Embryonic facial prominence (tissue), 1 donor: ENCODE data around the gene ZNF697.
"Not testable (repeated sequence)": the region's sequence is repeated elsewhere in the genome, so short reads cannot be mapped to it uniquely, and the experiment has no call there.

Source experiments
- DNase-seq: peaks from one replicate; pipeline ENCODE4 v3.0.0-alpha.2; 2016; ENCODE audit errors: extremely low spot score

The ZNF697 gene

DNA sequence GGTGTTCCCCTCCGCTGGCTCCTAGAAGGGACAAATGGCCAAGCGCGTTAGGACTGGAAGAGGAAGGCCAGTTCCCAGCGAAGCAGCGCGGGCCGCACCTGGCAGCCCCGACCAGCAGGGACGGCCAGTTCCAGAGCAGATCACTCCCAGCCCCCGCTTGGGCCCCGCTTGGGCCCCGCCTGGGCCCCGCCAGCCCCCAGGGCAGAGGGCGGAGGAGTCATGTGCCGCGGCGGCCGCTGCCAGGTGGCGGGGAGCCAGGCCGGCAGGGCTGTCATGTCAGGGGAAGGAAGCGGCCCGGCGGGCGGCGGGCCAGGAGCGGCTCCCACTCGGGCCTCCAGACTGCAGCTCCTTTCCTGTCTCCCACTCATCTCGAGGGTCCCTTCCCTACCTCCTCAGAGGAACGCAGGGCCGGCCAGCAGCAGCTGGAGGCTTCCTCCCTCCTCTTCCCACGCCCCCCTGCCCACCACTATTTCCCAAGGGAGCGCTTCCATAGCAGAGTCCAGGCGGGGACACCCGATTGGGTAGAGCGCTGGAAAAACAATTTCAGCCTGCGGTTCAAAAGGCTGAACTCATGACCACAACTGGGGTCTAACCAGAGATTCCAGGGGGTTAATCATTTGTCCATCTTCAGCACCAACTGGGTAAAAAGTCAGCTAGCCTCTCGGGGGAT is 16.5 kb downstream of the ZNF697 start:
- DNase-seq: no peak

DNA sequence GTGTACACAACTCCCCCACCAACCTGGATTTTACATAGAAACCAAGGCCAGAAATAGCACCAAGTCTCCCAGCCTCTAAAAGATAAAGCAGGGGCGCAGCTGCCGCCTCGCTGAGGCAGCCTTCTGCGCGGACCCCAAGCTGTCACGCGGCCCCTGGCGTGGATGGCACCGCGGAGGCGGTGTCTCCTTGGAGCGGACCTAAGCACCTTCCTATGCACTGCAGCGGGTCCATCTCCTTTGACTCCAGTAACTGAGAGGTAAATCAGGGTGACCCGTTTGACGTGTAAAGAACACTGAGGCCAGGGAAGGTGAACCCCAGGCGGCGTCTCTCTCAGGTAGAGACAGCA is 17.0 kb downstream of the ZNF697 start:
- no peak for DNase-seq

DNA sequence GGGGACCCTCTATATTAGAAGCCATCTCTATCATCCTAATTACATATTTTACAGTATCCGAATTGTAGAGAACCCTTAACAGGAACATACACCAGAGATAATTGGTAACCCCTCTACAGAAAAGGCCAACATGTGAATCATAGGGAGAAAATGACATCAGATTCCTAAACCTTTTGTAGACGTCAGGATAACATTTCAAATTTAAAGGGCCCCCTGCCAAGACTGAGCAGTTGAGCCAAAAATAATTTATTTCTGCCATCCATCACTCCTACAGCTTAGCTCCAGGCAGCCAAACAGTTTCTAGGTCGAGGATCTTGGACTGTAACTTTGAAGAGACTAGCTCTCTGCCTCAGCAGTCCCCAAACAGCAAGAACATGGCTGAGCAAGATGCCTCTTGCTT is 21.2 kb downstream of the ZNF697 start:
- DNase-seq: no peak

DNA sequence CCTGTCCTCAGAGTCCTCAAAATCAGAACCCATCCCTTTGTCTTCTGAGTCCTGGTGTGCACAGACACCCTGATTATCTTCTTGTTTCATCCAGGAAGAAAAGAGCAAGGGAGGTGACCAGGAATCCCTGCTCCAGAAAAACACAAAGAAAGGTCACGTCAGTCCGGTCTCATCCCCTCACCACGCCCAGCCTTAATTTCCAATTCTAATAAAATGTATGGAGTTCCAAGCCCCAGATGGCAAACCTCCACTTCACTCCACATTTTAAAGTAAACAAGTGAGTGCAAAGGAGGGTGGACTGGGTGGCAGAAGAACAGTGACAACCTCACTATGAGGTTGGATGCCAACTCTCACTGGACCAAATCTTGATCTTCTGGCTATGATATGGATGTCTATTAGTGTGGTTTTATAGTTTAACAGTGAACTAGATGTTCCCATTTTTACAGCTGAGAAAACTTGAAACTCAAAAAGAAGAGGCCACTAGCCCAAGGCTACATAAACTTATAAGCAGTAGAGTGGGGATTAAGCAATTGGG is 22.0 kb downstream of the ZNF697 start:
- DNase-seq: no peak

GRCh38 chr1:119623678-119624077 is 24.4 kb downstream of the ZNF697 start:
- DNase-seq: no peak

GRCh38 chr1:119623193-119623515 is 24.9 kb downstream of the ZNF697 start:
- no peak for DNase-seq

DNA sequence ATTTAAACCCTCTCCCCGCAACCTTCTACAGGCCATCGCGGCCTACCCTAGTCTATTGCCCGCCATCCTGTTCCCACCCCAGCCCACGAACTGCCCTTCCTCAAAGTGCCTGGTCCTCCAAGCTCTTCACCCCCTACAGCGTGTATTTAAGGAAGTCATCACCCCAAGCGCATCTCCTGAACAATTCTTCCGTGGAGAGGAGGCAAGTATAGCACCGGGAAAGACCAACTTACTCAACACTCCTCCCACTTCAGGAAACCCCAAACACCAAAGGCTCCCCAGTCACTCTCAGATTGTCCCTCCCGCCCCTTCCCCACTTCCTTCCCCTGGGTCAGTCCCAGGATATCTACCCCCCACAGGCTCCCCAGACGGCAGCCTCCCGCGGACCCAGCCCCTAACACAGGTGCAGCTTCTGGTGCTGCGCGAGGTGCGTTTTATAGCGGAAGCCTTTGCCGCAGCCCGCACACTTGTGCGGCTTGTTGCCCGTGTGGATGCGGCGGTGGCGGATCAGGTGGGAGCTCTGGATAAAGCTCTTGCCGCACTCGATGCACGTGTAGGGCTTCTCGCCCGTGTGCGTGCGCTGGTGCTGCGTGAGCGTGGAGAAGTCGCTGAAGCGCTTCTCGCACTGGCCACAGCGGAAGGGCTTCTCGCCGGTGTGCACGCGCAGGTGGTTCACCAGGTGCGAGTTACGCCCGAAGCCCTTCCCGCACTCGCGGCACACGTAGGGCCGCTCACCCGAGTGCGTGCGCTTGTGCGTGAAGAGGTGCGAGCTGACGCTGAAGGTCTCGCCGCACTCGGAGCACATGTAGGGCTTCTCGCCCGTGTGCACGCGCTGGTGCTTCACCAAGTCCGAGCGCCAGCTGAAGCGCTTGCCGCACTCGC is 25.5 kb downstream of the ZNF697 start:
- DNase-seq: no peak

GRCh38 chr1:119621705-119622104 is 26.4 kb downstream of the ZNF697 start:
- no peak for DNase-seq

DNA sequence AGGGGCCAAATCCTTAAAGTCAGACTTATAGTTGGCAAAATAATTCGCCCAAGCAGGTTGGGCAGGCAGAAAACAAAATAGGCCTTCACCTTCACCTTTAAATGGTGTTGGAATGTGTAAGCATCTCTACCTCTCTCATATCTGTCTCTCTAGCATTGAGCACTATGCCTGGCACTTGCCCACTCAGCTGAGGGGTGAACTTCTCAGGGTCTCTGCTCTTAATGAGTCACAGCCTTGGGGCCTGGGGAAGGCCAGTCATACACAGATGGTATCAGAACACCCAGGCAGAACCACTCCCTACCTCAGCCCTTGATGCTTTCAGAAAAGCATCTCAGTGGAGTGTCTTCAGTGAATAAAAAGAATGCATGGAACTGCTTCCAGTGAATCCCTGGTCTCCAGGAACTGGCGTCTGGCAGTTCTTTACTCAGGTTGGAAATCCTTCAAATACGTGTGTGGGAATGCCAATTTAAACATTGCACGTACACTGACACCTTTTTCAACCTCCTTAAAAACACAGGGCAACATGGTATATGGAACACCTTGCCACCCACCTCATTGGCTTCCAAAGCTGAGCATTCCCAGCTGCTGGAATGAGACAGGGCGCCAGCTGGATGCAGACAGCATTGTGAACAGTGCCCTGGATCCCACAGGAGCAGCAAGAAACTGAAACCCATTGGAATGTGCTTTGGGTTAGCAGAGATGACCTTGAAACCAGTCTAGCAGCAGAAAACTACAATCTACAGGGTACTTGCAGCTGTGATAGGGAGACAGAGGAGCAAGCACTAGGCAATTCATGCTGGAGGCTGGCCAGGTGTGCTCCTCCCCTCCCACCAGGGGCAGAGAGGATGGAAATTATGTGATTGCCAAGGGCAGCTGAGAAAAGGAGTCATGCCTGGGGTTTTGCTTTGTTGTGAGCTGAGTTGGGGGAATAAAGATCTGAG is 30.0 kb downstream of the ZNF697 start:
- DNase-seq: no peak

- not testable (repeated sequence) for DNase-seq
These were observed 31.3 kb downstream of the ZNF697 start for GRCh38 chr1:119616748-119617147.

- not testable (repeated sequence) for DNase-seq
These were observed 33.0 kb downstream of the ZNF697 start for GRCh38 chr1:119615100-119615499.

DNA sequence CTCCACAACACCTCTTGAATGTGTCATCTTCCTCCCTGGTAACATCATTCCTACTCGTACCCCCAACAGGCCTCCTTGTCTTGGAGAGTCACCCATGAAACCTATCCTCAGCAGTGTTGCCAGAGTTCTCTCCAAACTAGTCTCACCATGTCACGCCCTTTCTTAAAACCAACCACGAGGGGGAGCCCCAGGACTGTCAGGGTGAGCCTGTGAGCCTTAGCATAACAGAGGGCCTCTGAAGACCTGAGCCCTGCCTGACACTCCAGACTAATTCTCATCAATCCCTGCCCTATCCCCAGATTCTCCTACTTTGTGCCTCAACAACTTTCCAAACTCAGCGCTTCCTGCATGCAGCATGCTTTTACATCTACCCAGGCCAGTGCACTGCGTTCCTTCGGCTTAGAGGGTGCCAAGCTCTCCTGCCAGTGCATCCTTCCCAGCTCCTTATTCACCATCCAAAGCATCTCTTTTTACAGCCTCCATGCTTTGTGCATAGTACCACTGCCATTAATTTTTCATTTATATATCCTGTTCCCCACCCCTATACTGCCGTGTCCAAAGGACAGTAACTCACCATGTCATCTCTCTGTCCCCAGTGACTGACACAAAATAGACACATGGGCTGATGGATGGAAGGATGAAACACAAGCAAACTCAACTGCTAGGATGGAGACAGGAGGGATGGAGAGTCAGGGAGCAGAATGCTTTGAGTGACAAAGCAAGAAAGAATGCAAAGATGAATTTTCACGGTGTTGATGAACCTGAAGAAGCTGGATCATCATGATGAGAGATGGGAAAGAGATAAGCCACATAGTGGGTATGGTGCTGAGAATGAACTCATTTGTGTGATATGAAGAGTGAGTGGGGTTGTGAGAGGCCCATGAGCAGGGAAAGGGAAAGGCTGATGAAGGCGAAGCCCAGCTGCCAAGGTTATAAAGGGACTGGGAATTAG is 34.0 kb downstream of the ZNF697 start:
- peak; percentile 71 for DNase-seq

- no peak for DNase-seq
These were observed 36.4 kb downstream of the ZNF697 start for GRCh38 chr1:119611701-119612113.

DNA sequence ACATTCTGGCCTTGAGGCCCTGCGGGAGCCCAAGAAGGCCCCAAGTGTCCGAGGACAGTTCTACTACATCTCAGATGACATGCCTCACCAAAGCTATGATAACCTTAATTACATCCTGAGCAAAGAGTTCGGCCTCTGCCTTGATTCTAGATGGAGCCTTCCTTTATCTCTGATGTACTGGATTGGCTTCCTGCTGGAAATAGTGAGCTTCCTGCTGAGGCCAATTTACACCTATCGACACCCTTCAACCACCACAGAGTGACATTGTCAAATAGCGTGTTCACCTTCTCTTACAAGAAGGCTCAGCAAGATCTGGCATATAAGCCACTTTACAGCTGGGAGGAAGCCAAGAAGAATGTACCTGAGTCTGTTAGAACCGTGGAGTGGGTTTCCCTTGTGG is 39.2 kb downstream of the ZNF697 start:
- DNase-seq: not testable (repeated sequence)

- DNase-seq: not testable (repeated sequence)
These were observed 40.8 kb downstream of the ZNF697 start for GRCh38 chr1:119607087-119607807.

DNA sequence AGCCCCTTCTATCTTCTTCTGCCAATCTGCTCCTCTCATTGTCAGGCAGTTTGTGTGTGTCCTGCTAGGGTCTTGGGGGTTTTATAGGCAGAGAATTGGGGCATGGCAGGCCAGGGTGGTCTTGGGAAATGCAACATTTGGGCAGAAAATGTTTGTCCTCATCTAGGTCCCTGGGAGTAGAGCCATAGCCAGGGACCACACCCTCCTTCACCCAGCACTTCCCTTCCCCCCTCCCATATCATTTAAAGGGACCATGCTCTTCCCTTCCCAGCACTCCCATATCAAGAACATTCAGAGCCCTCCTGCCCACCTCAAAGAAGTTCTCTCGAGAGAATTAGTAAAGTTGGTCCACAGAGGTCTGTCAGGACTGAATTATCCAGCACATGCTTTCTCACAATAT is 41.7 kb downstream of the ZNF697 start:
- DNase-seq: no peak

DNA sequence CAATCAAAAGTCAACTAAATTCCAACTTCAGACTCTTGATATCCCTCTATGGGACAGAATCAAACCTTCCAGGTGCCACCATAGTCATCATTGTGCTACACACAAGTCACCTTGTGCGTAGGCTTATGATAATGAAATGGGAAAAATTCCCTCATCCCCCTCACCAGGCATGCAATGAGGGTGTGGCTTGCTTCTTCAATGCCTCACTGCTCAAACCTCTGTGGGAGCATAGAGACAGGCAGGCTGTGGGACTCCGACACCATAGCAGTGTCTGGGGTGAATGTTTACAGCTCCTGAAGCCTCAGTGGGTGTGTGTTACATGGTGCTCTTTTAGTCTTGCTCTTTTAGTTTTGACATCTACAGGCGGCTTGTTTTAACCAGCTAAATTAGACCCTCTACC is 42.4 kb downstream of the ZNF697 start:
- no peak for DNase-seq

DNA sequence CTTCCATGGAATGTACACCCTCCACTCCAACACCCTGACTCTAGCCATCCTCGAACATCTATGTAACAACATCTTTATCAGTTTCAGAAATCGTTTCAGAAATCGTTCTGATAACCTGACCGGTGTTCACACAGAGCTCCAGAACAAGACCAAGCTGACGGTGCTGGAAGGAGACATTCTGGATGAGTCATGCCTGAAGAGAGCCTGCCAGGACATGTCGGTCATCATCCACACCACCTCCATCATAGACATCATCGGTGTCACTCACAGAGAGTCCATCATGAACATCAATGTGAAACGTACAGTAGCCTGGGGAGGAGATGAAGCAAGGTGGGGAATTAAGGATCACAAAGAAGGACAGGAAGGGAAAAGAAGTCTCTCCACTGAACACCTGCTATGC is 43.0 kb downstream of the ZNF697 start:
- DNase-seq: not testable (repeated sequence)

DNA sequence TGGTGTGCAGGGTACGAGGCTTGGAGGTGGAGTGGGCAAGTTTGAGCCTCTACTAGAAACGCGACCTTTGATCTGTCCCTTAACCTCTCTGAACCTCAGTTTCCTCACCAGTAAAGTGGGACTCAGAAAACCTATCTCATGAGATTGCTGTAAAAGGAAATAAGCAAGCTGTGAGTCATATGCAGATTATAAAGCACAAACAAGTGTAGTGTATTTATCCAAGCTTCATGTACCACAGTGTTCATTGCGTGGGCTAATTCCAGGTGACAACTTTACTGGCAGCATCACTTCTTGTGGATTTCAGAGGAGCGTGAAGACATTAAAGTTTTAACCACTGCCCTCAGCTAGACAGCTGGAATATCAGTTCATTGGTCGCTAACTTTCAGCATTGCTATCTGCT is 44.4 kb downstream of the ZNF697 start:
- no peak for DNase-seq

GRCh38 chr1:119603241-119603640 is 44.8 kb downstream of the ZNF697 start:
- not testable (repeated sequence) for DNase-seq
